GM18867 (cell line): Measurements from ENCODE around the gene PPA1.
"Not testable (repeated sequence)": the region's sequence is repeated elsewhere in the genome, so short reads cannot be mapped to it uniquely, and the experiment has no call there.

ENCODE experiments used
- ATAC-seq: cut with Tn5 transposase; IDR thresholded peaks from one replicate; pipeline ENCODE4 v1.9.1; 2021; ENCODE audit warnings: mild to moderate bottlenecking, moderate library complexity; ENCODE audit not compliant: unreplicated experiment

The PPA1 gene

GRCh38 chr10:70255329-70256299 lies 22.4 kb upstream of the PPA1 start:
- no peak for ATAC-seq

GRCh38 chr10:70254778-70255328 lies 21.6 kb upstream of the PPA1 start:
- no peak for ATAC-seq

GRCh38 chr10:70253878-70254765 lies 20.9 kb upstream of the PPA1 start:
- no peak for ATAC-seq

- no peak for ATAC-seq
Measured at GRCh38 chr10:70250961-70251680, 17.9 kb upstream of the PPA1 start.

GRCh38 chr10:70247360-70247759 lies 14.1 kb upstream of the PPA1 start:
- ATAC-seq, result no peak

- no peak for ATAC-seq
Measured at GRCh38 chr10:70241081-70241480, 7.9 kb upstream of the PPA1 start.

- ATAC-seq, result not testable (repeated sequence)
Measured at GRCh38 chr10:70239986-70240385, 6.8 kb upstream of the PPA1 start.

- ATAC-seq, result not testable (repeated sequence)
Measured at GRCh38 chr10:70239077-70239976, 6.1 kb upstream of the PPA1 start.

- ATAC-seq, result not testable (repeated sequence)
Measured at GRCh38 chr10:70237958-70238536, 4.8 kb upstream of the PPA1 start.

GRCh38 chr10:70234668-70235447 lies 1.6 kb upstream of the PPA1 start:
- ATAC-seq, result no peak

- ATAC-seq, result no peak
Measured at GRCh38 chr10:70233939-70234300, 691 bp upstream of the PPA1 start.

- no peak for ATAC-seq
Measured at GRCh38 chr10:70232859-70233108, 445 bp downstream of the PPA1 start.

- no peak for ATAC-seq
Measured at GRCh38 chr10:70232155-70232858, 922 bp downstream of the PPA1 start.

GRCh38 chr10:70228491-70228890 lies 4.7 kb downstream of the PPA1 start:
- ATAC-seq, result no peak

- no peak for ATAC-seq
Measured at GRCh38 chr10:70227548-70228320, 5.5 kb downstream of the PPA1 start.

- no peak for ATAC-seq
Measured at GRCh38 chr10:70223728-70224127, 9.5 kb downstream of the PPA1 start.

- ATAC-seq, result not testable (repeated sequence)
Measured at GRCh38 chr10:70222811-70223447, 10.3 kb downstream of the PPA1 start.
